Epithelial cell of proximal tubule (primary cell): ENCODE measurements around the gene GPR171. TPM values are rescaled to one million over a fixed set of nuclear protein-coding genes. Genes with fewer than 3 reads are reported as not detected.

Experiments
- DNase-seq: peaks from one replicate; pipeline ENCODE4 v3.0.0-alpha.2; 2011; ENCODE audit warnings: low read depth
- H3K4me3 ChIP-seq: 2 replicates; pipeline ENCODE4 v1.5.1; 2011; ENCODE audit warnings: low read depth, mild to moderate bottlenecking, low read length
- CTCF ChIP-seq: conservative IDR thresholded peaks from 2 replicates; pipeline ENCODE4 v1.5.1; 2012; ENCODE audit warnings: low read depth, mild to moderate bottlenecking, low read length
- total RNA-seq: library from RNA; depleted of rRNA; stranded (reverse); fragments of >200 nt; gene quantifications from 2 replicates; pipeline ENCODE4 v1.2.3, GENCODE V29; 2015

Gene GPR171
- total RNA-seq, 1 donor from 2014 or later, result not detected

- H3K4me3 ChIP-seq, result no peak overlapping the region
- no peak for TF ChIP-seq CTCF
Measured at GRCh38 chr3:151230646-151231045, 27.6 kb upstream of the GPR171 start.

GRCh38 chr3:151228666-151229040 lies 25.6 kb upstream of the GPR171 start:
- no peak for DNase-seq
- H3K4me3 ChIP-seq, result no peak overlapping the region
- no peak for TF ChIP-seq CTCF

More at GRCh38 chr3:151230646-151231045, 27.6 kb upstream of the GPR171 start:
- no peak for DNase-seq

- TF ChIP-seq CTCF, result peak; percentile 98
- no peak overlapping the region for H3K4me3 ChIP-seq
Measured at GRCh38 chr3:151227807-151228665, 25.0 kb upstream of the GPR171 start.

GRCh38 chr3:151227266-151227806 lies 24.3 kb upstream of the GPR171 start:
- no peak for TF ChIP-seq CTCF
- no peak overlapping the region for H3K4me3 ChIP-seq
- DNase-seq, result no peak

More at GRCh38 chr3:151227807-151228665, 25.0 kb upstream of the GPR171 start:
- DNase-seq, result peak; percentile 38

- TF ChIP-seq CTCF, result no peak
- DNase-seq, result no peak
- no peak overlapping the region for H3K4me3 ChIP-seq
Measured at GRCh38 chr3:151226825-151227224, 23.8 kb upstream of the GPR171 start.

- peak; percentile 69 for DNase-seq
- H3K4me3 ChIP-seq, result no peak overlapping the region
- TF ChIP-seq CTCF, result no peak
Measured at GRCh38 chr3:151226088-151226563, 23.1 kb upstream of the GPR171 start.
